Gastrocnemius medialis (tissue), 4 donors: ENCODE data around the gene MDM2. TPM values are rescaled to one million over a fixed set of nuclear protein-coding genes. Genes with fewer than 3 reads are reported as not detected.

ENCODE experiments used
- ATAC-seq, 2 donors: fragments of 150-250 bp; one replicate each; pipeline ENCODE4 v1.9.1; 2016
- DNase-seq, 2 donors: peaks; one replicate each; pipeline ENCODE4 v3.0.0-alpha.2; 2019
- H3K27ac ChIP-seq, 4 donors: fragments of 200-600 bp; sonication (generic); 1 replicate in 1 of 4; 2 replicates in 3 of 4; pipeline ENCODE4 v1.5.1; 2016 to 2018; ENCODE audit warnings: mild to moderate bottlenecking in 2 of 4, moderate library complexity in 1 of 4
- H3K27me3 ChIP-seq, 3 donors: fragments of 200-600 bp; sonication (generic) in 2 of 3; 1 replicate in 1 of 3; 2 replicates in 2 of 3; pipeline versions ENCODE4 v1.5.1 to v1.6.0; 2016 to 2019; ENCODE audit warnings: mild to moderate bottlenecking in 1 of 3, moderate library complexity in 1 of 3
- H3K36me3 ChIP-seq, 2 donors: fragments of 200-600 bp; sonication (generic) in 1 of 2; one replicate each; pipeline ENCODE4 v1.5.1; 2017 to 2018
- H3K4me1 ChIP-seq, 2 donors: fragments of 200-600 bp; sonication (generic) in 1 of 2; one replicate each; pipeline ENCODE4 v1.5.1; 2016 to 2017; ENCODE audit warnings: mild to moderate bottlenecking in 2 of 2
- H3K4me3 ChIP-seq, 4 donors: fragments of 200-600 bp; sonication (generic) in 3 of 4; 1 replicate in 1 of 4; 2 replicates in 3 of 4; pipeline ENCODE4 v1.5.1; 2016 to 2019; ENCODE audit warnings: mild to moderate bottlenecking in 2 of 4
- H3K9me3 ChIP-seq, 3 donors: fragments of 200-600 bp; sonication (generic) in 2 of 3; 1 replicate in 1 of 3; 2 replicates in 2 of 3; pipeline ENCODE4 v1.5.1; 2016 to 2019
- POLR2A ChIP-seq, 2 donors: fragments of 450-650 bp; IDR thresholded peaks; one replicate each; pipeline ENCODE4 v1.6.1; 2017; ENCODE audit warnings: antibody characterized with exemption in 2 of 2, mild to moderate bottlenecking in 2 of 2, moderate library complexity in 2 of 2
- in situ Hi-C, 4 donors: fragments of 200-750 bp; cut with MboI; loops; one replicate each; pipeline versions ENCODE4 v1.15.0 to v1.8.0; 2017; ENCODE audit warnings: low sequenced_read_pairs in 4 of 4
- intact Hi-C: fragments of 100-400 bp; cut with DNase I; formaldehyde crosslinking; loops from one replicate; pipeline ENCODE4 v1.15.1; 2023; ENCODE audit warnings: low total_unique reads
- total RNA-seq, 4 donors: library from RNA; depleted of rRNA; stranded (reverse); fragments of >200 nt; gene quantifications; one replicate each; pipeline versions ENCODE4 v1.1.0 to v1.2.3, GENCODE V29; 2016
- TF ChIP-seq, protein P1 (sequence below), 5 experiments: fragments of 450-650 bp in 3 of 5; fragments of 200-600 bp in 2 of 5; sonication (generic) in 2 of 5; IDR thresholded peaks in 4 of 5; conservative IDR thresholded peaks in 1 of 5; 1 replicate in 4 of 5; 2 replicates in 1 of 5; pipeline ENCODE4 v1.5.1; 2016 to 2019; ENCODE audit warnings: antibody characterized with exemption in 5 of 5, mild to moderate bottlenecking in 3 of 5, moderate library complexity in 3 of 5

MDM2 gene
- total RNA-seq, 4 donors from 2014 or later = 61.6 to 92.2 (median 70.0) TPM

DNA sequence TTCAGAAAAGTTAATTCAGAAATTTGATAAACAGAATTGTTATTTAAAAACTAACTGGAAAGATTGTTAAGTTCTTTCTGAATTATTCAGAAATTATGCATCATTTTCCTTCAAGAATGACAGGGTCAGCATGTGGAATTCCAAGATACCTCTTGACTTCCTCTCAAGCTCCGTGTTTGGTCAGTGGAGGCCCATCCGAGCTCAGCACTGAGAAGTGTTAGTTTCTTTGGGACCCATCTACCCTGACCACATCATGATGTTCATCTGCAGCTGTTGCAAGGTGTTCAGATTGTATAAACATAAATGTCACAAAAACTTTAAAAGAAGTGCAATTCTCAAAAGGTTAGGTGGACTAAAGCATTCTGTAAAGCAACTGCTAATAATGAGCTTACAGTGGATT, 33.7 kb downstream of the MDM2 start:
- in situ Hi-C loops = loop anchor here in 1 of 4 donors (25.0 kb wide), 1 partner anchor 746 kb away; the partner anchor contains the start of gene CCT2
- Histone ChIP-seq H3K27ac (no peak overlapping the region), H3K4me1 (no peaks in the 10 kb centered on the region), H3K4me3 (no peak overlapping the region), H3K27me3 (no peaks in the 10 kb centered on the region), H3K36me3 (peaks cover 0 to 57% of the 10 kb centered on the region in 2 donors), H3K9me3 (no peaks in the 10 kb centered on the region)
- intact Hi-C loops = no loop called here
- no peak for DNase-seq
- no peak for TF ChIP-seq POLR2A (IDR thresholded peaks at IDR 0.05)
- TF ChIP-seq, protein P1, sequence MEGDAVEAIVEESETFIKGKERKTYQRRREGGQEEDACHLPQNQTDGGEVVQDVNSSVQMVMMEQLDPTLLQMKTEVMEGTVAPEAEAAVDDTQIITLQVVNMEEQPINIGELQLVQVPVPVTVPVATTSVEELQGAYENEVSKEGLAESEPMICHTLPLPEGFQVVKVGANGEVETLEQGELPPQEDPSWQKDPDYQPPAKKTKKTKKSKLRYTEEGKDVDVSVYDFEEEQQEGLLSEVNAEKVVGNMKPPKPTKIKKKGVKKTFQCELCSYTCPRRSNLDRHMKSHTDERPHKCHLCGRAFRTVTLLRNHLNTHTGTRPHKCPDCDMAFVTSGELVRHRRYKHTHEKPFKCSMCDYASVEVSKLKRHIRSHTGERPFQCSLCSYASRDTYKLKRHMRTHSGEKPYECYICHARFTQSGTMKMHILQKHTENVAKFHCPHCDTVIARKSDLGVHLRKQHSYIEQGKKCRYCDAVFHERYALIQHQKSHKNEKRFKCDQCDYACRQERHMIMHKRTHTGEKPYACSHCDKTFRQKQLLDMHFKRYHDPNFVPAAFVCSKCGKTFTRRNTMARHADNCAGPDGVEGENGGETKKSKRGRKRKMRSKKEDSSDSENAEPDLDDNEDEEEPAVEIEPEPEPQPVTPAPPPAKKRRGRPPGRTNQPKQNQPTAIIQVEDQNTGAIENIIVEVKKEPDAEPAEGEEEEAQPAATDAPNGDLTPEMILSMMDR (IDR thresholded peaks at IDR 0.05 in 4 of 5, conservative IDR thresholded peaks at IDR 0.05 in 1 of 5) = no peak
- no peak for ATAC-seq

DNA sequence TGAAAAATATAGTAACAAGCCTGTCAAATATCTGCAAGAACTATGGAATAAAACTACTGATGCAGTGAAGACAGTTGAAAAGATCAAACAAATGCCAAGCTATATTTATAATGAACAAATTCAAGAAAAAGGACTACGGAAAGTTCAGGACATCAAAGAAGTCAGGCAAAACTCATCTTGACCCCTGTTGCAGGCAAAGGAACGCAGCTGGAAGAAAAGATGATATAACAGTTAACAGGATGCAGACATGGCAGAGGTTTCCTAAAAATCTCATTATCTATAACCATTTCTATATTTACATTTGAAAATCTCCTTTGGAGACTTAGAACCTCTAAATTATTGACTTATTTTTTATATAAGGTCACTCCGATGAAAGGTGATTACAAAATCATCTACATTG, 34.1 kb downstream of the MDM2 start:
- TF ChIP-seq, protein P1 (IDR thresholded peaks at IDR 0.05 in 4 of 5, conservative IDR thresholded peaks at IDR 0.05 in 1 of 5) = no peak
- TF ChIP-seq POLR2A (IDR thresholded peaks at IDR 0.05) = no peak
- Histone ChIP-seq H3K27me3 (no peaks in the 10 kb centered on the region), H3K9me3 (no peaks in the 10 kb centered on the region), H3K36me3 (peaks cover 0 to 54% of the 10 kb centered on the region in 2 donors), H3K4me1 (no peaks in the 10 kb centered on the region), H3K27ac (no peak overlapping the region), H3K4me3 (no peak overlapping the region)
- in situ Hi-C loops (loop anchor here in 1 of 4 donors (25.0 kb wide), 1 partner anchor 745 kb away; the partner anchor contains the start of gene CCT2), intact Hi-C loops (no loop called here)
- ATAC-seq (no peak), DNase-seq (no peak)

DNA sequence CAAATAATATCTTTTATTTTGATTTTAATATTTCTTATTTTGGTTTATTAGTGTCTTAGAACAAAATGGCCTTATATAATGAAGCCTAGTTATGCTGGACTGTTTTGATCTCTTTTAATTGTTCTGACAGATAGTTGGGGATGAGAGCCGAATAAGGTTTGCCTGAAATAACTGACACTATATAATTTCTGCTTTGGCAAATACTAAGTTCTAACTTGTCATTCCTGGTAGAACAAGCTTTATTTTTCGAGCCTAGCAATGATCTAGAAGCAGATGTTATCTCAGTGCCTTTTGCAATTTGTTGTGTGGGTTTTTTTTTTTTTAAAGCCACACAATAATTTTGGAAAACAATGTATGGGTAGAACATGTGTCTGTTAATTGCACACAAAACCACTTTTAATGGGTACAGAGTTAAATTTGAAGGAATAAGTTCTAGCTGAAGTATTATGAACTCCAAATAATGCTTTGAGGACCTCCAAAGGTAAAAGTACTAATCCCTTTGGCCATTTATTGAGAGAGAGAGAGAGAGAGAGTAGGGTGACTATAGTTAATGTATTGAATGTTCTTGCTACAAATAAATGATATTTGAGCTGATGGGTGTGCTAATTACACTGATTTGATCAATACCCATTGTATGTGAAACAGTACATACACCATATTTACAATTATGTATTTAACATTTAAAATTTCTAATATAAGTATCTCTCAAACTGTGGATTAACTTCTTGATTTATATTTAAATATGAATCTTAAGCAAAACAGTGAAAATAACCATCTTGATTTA, 35.0 kb downstream of the MDM2 start:
- Histone ChIP-seq H3K4me3 (no peak overlapping the region), H3K4me1 (no peaks in the 10 kb centered on the region), H3K27me3 (no peaks in the 10 kb centered on the region), H3K27ac (no peak overlapping the region), H3K9me3 (no peaks in the 10 kb centered on the region), H3K36me3 (peaks cover 0 to 45% of the 10 kb centered on the region in 2 donors)
- TF ChIP-seq POLR2A (IDR thresholded peaks at IDR 0.05) = no peak
- TF ChIP-seq, protein P1 (IDR thresholded peaks at IDR 0.05 in 4 of 5, conservative IDR thresholded peaks at IDR 0.05 in 1 of 5) = no peak
- in situ Hi-C loops (loop anchor here in 1 of 4 donors (25.0 kb wide), 1 partner anchor 744 kb away; the partner anchor contains the start of gene CCT2), intact Hi-C loops (no loop called here)
- ATAC-seq = no peak
- no peak for DNase-seq

DNA sequence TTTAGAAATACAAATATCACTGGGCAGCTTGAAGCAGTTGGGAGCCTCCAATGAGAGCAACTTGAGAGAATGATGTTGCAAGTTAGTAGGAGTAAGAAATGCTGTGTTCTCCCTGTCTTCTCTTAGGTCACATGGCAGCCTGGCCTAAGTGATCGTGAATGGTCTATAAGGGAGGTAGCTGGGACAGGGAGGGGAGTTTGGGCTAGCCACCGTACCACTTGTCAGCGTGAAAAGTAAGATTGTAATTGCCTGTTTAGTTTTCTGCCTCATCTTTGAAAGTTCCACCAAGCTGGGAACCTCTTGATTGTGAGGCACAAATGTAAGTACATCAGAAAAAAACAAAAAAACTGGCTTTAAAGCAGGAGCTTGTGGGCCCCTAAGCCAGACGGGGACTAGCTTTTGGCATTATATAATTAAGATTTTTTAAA, 36.4 kb downstream of the MDM2 start:
- no peak overlapping the region for H3K4me3 ChIP-seq
- no peaks in the 10 kb centered on the region for H3K27me3 ChIP-seq
- intact Hi-C loops = no loop called here
- ATAC-seq (no peak), DNase-seq (no peak)
- H3K36me3 ChIP-seq = peaks cover 0 to 32% of the 10 kb centered on the region in 2 donors
- no peaks in the 10 kb centered on the region for H3K9me3 ChIP-seq
- no peak overlapping the region for H3K27ac ChIP-seq
- in situ Hi-C loops = loop anchor here in 1 of 4 donors (25.0 kb wide), 1 partner anchor 743 kb away; the partner anchor contains the start of gene CCT2
- TF ChIP-seq, protein P1 (IDR thresholded peaks at IDR 0.05 in 4 of 5, conservative IDR thresholded peaks at IDR 0.05 in 1 of 5) = no peak
- TF ChIP-seq POLR2A (IDR thresholded peaks at IDR 0.05) = no peak
- H3K4me1 ChIP-seq = no peaks in the 10 kb centered on the region
